ELR (cell line): Measurements from ENCODE around the gene TOMM7.
A peak's percentile ranks its signal among the peaks of the same experiment; 100 is the strongest.
"Not testable (repeated sequence)": the region's sequence is repeated elsewhere in the genome, so short reads cannot be mapped to it uniquely, and the experiment has no call there.

Experiments used
- DNase-seq: peaks from one replicate; pipeline ENCODE4 v3.0.0-alpha.2; 2015; ENCODE audit warnings: low read depth

The TOMM7 gene

GRCh38 chr7:22821702-22822485 lies 755 bp downstream of the TOMM7 start:
- peak; percentile 53 for DNase-seq

- DNase-seq, result no peak
These were observed 3.2 kb downstream of the TOMM7 start for GRCh38 chr7:22819476-22819875.

DNA sequence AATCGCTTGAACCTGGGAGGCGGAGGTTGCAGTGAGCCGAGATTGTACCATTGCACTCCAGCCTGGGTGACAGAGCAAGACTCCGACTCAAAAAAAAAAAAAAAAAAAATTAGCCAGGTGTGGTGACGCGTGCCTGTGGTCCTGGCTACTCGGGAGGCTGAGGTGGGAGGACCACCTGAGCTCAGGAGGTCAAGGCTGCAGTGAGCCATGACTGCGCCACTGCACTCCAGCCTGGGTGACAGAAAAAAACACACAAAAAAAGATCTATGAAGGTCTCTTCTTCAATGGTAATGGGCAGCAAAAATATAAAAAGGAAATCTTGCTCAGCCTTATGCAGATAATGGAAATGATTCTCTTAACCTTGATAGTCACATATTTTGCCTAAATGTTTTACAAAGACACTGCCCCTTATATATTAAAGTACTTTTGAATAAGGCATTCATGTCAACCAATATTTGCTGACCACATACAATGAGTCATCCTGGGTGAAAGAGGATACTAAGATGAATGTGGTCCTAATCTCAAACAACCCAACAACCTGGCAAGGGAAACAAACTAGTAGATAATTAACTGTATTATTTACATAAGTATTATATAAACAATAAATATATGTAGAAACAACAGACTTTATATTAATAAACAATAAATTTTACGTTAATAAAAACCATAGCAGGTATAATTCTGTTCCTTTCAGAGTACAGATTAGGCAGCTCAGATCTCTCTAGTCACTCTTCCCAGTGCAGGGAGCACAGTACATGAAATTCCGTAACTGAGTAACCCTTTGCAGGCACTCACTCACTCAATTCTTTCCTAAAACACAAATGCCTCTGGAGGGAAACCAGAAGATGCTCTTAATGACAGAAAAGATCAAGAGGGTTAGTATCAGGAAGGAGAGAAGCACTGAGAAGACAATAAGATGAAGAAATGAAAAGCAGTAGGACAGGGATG lies 8.1 kb downstream of the TOMM7 start:
- DNase-seq, result peak; percentile 72

GRCh38 chr7:22812353-22812752 lies 10.3 kb downstream of the TOMM7 start:
- no peak for DNase-seq

DNA sequence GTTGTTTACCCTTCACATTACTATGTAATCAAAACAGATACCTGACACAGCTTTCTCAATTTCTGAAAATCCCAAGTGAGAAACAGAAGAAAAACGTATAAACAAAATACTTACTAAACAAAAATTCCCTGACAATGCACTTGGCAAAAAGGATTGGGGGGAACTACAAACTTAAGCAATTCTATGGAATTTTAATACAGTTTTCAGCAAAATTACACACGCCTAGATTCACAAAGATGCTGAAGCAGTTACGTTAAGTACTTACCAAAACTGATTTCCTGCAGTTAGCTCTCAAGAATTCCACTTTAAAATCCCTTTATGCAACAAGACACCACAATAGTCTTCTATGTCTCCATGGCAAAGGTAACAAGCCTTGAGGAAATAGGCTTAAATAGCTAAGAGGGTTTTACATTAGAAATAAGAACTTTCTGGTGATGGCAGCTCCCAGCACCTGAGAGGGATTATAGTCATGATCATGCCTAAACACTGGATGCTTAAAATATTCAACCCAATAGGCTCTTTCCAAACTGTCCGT lies 10.8 kb downstream of the TOMM7 start:
- DNase-seq, result no peak

DNA sequence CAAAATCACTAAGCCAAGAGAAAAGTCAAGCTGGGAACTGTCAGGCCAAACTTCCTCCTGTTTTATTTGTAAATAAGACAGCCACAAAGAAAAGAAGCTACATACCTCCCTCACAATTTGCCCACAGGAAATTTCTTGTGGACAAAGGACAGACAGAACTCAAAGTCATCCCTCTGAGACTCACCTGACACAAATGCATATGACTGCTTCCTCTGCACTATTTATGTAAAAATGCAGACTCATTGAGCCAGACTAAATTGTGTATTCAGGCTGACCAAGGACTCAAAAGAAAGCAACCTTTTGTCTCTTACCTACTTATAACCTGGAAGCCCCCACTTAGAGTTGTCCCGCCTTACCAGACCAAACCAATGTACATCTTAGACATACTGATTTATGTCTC lies 11.8 kb downstream of the TOMM7 start:
- DNase-seq, result no peak

DNA sequence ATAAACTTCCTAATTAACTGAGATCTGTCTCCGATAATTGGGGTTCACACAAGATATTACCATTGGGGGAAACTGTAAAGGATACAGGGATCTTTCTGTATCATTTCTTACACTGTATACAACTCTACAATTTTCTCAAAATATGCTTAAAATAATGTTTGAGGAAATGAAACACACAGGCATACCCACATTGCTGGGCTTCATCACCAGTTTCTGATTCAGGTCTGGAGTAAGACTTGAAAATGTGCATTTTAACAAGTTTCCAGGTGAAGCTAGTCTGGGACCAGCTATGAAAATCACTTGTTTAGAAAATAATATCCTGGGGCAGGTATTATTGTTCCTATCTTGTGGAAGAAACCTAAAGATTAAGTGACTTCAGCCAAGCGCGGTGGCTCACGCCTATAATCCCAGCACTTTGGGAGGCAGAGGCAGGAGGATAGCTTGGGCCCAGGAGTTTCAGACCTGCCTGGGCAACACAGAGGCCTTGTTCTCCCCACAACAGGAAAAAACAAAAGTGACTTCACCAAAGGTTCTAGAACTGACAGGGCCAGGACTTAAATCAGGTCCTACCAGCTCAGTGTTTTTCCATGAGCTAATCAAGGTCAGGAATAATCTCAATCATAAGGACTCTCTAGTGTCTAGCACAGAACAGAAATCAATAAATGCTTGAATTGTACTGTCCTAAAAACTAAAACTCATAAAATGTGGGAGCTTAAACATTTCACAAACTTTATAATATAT lies 12.6 kb downstream of the TOMM7 start:
- no peak for DNase-seq

DNA sequence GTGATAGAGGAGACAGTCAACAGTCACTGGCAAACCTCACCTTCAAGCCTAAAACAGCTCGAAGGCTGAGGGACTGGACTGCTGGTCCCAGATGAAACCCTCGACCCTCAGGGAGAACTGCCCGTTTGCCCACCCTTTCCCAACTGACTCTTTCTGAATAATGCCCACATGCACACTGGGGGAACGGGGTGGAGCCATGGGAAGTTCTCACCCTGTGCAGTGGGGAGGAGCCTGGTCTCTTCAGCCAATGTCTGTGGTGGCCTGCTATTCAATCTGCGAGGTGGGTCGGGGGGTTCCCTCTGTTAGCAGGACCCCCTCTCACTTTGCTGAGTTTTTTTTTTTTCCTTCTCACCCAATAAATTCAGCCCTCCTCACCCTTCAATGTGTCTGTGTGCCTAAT lies 14.5 kb downstream of the TOMM7 start:
- DNase-seq, result no peak

- no peak for DNase-seq
These were observed 15.9 kb downstream of the TOMM7 start for GRCh38 chr7:22806752-22807151.

- DNase-seq, result no peak
These were observed 17.4 kb downstream of the TOMM7 start for GRCh38 chr7:22805227-22805626.

DNA sequence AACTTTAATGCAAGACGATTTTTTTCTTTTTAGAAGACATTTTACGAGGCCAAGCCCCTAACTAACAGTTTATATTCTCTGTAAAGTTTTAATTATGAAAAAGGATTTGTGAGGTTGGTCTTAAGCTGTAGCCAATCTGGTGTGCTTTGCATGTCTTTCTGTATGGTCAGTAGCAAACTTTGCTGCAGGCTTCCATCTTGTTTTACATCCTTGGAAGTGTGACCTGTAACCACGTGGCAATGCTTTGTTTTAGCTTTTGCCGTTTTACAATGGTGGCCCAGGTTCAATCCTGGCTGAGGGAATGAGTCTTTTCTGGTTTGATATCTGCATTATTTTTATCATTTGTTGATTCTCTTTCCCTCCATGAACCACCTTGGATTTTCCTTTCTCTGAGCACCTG lies 19.8 kb downstream of the TOMM7 start:
- DNase-seq, result not testable (repeated sequence)

DNA sequence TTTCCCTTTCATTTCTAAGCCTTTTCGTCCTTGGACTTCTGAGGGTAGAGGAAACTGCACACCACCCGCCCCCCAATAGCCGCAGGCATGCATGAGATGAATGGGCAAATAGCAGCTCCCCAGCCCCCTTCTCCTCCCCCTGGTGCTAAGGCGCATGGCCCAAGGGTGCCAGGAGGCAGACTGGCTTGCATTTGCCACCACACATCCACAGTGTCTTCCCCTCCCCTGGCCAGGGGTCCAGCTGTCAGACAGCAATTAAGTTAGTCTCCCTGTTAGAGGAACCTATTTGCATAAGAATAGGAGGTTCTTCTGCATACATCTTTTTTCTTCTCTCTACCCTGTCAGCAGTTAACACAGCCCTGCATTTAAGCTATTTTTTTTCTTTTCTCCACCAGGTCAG lies 20.2 kb downstream of the TOMM7 start:
- DNase-seq, result no peak

DNA sequence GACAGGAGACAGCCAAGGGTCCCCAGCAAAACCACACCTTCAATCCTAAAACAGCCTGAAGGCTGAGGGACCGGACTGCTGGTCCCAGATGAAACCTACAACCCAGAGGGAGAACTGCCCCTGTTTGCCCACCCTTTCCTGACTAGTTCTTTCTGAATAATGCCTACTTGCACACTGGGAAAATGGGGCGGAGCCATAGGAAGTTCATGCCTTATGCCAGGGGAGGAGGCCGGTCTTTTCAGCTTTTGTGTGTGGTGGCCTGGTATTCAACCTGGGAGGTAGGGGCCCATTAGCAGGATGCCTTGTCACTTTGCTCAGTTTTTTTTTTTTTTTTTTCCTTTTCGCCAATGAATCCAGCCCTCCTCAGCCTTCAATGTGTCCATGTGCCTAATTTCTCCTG lies 20.7 kb downstream of the TOMM7 start:
- no peak for DNase-seq

DNA sequence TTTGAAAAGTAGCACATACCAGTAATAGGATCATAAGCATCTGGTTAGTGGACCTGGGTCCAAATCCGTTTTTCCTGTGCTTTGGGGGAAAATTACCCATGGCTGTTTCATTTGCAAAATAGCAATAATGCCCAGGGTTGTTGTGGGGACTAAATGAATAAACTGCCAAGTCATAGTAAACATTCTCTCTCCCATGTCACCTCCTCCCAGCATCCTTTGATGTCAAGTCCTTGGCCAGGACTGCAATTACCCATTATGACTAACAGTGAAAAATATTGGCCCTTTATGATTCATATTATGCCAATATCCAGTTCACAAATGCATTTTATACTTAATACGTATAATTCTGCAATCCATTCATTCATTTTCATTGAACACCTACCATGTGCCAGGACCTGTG lies 23.0 kb downstream of the TOMM7 start:
- peak; percentile 52 for DNase-seq

GRCh38 chr7:22793593-22794462 lies 28.8 kb downstream of the TOMM7 start:
- DNase-seq, result no peak

GRCh38 chr7:22791204-22792158 lies 31.2 kb downstream of the TOMM7 start:
- DNase-seq, result peak; percentile 61

- DNase-seq, result not testable (repeated sequence)
These were observed 32.0 kb downstream of the TOMM7 start for GRCh38 chr7:22790640-22791039.

GRCh38 chr7:22787951-22788350 lies 34.7 kb downstream of the TOMM7 start:
- no peak for DNase-seq

DNA sequence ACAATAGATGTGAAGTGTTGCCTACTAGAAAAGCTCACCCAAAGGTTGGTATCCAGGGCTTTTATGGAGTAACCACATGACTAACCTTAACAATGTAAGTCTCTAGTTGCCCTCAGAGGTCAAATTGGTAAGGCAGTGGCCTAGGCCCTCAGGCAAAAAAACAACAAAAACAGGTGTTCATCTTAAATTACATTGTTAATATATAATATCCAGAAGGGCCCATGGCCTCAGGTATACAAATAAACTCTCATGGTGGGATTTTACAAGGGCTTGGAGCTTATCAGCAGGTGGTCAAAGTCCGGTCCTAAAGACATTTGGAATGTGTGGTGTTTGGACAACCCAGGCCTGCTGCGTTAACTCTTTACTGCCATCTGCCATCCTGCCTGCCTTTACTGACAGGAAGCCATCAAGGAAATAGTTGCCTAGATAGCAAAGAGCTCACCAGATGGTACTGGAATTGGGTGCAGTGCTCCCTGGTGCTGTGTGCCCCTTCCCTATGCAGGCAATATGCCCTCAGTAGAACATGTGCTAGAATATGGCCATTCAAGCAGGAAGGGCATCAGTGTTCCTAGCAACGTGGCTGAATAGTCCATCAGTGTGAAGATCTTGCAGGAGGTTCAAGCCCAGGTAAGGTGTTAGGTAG lies 36.2 kb downstream of the TOMM7 start:
- DNase-seq, result no peak
